AG04450 (cell line): ENCODE results near the gene RFFL. TPM values are rescaled to one million over a fixed set of nuclear protein-coding genes. Genes with fewer than 3 reads are reported as not detected.
"Not testable (repeated sequence)": the region's sequence is repeated elsewhere in the genome, so short reads cannot be mapped to it uniquely, and the experiment has no call there.

Experiments used
- CTCF ChIA-PET: fragments of 300-600, 350-600 bp; formaldehyde crosslinking; extraction: SDS; loops from one replicate; lab custom pipeline; 2022; ENCODE audit warnings: antibody characterized with exemption, inconsistent platforms; lab: Charles Lee
- POLR2A ChIA-PET: fragments of 350-600 bp; formaldehyde crosslinking; extraction: SDS; loops from one replicate; lab custom pipeline; 2021; ENCODE audit warnings: antibody characterized with exemption, inconsistent platforms; lab: Yijun Ruan, JAX
- DNase-seq: peaks from one replicate; pipeline ENCODE4 v3.0.0-alpha.2; 2011; ENCODE audit warnings: low read depth, low spot score
- H3K27ac ChIP-seq: one replicate; pipeline ENCODE4 v1.5.1; 2012; ENCODE audit warnings: low read depth, low read length, control low read depth
- H3K27me3 ChIP-seq: one replicate; pipeline ENCODE4 v1.6.0; 2012; ENCODE audit warnings: low read length; ENCODE audit not compliant: control insufficient read depth, insufficient read depth
- H3K4me3 ChIP-seq: 2 replicates; pipeline ENCODE4 v1.5.1; 2011; ENCODE audit warnings: mild to moderate bottlenecking, low read depth, low read length, control low read depth
- H3K9me3 ChIP-seq: 2 replicates; pipeline ENCODE4 v1.5.1; 2012; ENCODE audit warnings: low read length; ENCODE audit not compliant: control insufficient read depth, insufficient read depth
- polyA plus RNA-seq: library from polyadenylated mRNA; depleted of rRNA; stranded (reverse); fragments of >200 nt; gene quantifications from 2 replicates; pipeline ENCODE4 v1.2.3, GENCODE V29; 2011
- TF ChIP-seq, protein P1 (sequence below): IDR thresholded peaks from 2 replicates; pipeline ENCODE4 v1.5.1; 2011; ENCODE audit warnings: low read depth, low read length, control low read depth, inconsistent platforms

RFFL gene
- polyA plus RNA-seq, 1 experiment, result 11.0 TPM

DNA sequence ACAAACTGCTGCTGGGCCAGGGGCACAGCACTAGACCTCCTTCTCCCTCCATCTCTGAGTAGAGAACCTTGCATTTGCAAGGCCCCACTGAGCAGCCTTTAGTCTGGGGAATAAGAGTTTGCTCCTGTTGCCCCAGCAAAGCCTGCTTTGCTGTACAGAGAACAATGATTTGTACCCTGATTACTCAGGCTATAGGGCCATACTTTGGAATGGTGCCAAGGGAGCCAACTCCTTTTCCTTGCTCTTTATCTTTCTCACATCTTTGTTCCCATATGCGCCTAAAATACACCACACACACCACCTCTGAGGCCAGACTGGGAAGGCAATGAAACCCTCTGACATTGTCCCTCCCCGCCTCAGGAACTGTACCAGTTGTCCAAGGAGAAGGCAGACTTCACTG is 62.0 kb downstream of the RFFL start:
- no peaks in the 10 kb centered on the region for H3K27me3 ChIP-seq
- TF ChIP-seq, protein P1, sequence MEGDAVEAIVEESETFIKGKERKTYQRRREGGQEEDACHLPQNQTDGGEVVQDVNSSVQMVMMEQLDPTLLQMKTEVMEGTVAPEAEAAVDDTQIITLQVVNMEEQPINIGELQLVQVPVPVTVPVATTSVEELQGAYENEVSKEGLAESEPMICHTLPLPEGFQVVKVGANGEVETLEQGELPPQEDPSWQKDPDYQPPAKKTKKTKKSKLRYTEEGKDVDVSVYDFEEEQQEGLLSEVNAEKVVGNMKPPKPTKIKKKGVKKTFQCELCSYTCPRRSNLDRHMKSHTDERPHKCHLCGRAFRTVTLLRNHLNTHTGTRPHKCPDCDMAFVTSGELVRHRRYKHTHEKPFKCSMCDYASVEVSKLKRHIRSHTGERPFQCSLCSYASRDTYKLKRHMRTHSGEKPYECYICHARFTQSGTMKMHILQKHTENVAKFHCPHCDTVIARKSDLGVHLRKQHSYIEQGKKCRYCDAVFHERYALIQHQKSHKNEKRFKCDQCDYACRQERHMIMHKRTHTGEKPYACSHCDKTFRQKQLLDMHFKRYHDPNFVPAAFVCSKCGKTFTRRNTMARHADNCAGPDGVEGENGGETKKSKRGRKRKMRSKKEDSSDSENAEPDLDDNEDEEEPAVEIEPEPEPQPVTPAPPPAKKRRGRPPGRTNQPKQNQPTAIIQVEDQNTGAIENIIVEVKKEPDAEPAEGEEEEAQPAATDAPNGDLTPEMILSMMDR, result no peak
- no peak overlapping the region for H3K4me3 ChIP-seq
- no peak for DNase-seq
- ChIA-PET CTCF (interaction anchor here (1.4 kb wide), 1 partner anchor 88 kb away, joined by 11 read pairs; no protein-coding TSS in a partner anchor), POLR2A (no interaction called here)
- no peak overlapping the region for H3K27ac ChIP-seq
- no peaks in the 10 kb centered on the region for H3K9me3 ChIP-seq

DNA sequence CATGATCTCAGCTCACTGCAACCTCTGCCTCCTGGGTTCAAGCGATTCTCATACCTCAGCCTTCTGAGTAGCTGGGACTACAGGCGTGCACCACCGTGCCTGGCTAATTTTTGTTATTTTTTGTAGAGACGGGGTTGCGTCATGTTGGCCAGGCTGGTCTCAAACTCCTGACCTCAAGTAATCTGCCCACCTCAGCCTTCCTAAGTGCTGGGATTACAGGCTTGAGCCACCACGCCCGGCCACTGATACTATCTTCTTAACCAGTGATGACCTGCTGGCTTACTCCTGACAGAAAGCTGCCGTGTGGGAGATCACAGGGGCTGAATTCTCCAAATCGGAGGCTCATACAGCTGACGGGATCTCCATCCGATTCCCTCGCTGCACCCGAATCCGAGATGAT is 62.5 kb downstream of the RFFL start:
- POLR2A ChIA-PET, H3K4me3 ChIP-seq, H3K27ac ChIP-seq, DNase-seq, H3K27me3 ChIP-seq, H3K9me3 ChIP-seq: not testable (repeated sequence)
- CTCF ChIA-PET, result interaction anchor here (2.8 to 4.7 kb wide), 2 partner anchors 89 to 119 kb away, joined by 19 to 41 read pairs; partner anchors contain the start of genes FNDC8 and RAD51D

DNA sequence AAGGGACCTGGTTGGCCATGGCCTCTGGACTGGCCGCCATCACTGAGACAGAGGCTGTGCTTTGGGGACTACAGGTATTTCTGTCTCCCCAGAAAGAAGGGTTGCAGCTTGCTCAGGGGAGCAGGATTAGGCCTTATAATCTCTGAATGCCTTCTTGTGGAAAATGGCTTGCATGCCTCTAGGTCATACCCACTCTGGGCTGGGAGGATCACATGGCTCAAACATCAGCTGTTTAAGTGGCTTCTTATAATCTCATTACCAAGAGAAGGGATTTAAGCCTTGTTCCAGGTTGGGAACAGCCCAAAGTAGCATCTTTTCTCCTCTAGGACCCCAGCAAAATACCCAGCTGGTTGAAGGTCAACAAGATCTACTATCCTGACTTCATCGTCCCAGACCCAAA is 64.1 kb downstream of the RFFL start:
- ChIA-PET CTCF (interaction anchor here (0.6 to 4.7 kb wide), 5 partner anchors 22 to 125 kb away, joined by 3 to 41 read pairs (median 4); partner anchors contain the start of genes FNDC8 and RAD51D), POLR2A (no interaction called here)
- TF ChIP-seq, protein P1, result no peak
- no peak for DNase-seq
- no peaks in the 10 kb centered on the region for H3K9me3 ChIP-seq
- no peak overlapping the region for H3K27ac ChIP-seq
- H3K4me3 ChIP-seq, result no peak overlapping the region
- no peaks in the 10 kb centered on the region for H3K27me3 ChIP-seq

DNA sequence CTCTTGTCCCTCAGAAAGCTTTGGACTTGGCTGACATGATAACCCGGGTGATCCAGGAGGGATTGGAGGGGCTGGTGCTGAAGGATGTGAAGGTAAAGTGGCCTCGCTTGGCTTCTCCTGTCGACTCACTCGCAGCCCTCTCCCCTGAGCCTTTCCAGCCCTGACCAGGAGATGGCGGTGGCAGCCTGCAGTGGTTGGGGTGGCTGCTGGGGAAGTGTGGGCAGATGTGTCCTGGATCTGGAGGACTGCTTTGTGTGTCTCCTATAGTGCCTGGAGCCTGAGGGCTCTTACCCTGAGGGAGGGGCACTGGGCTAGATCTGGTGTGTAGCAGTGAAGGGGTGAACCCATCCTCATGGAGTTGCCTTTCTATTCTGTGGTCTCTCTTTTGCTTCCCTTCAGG is 65.3 kb downstream of the RFFL start:
- ChIA-PET CTCF (interaction anchor here (0.6 to 4.7 kb wide), 16 partner anchors 14 to 143 kb away, joined by 3 to 41 read pairs (median 4); partner anchors contain the start of genes FNDC8 and RAD51D), POLR2A (no interaction called here)
- DNase-seq, result peak; percentile 51
- Histone ChIP-seq H3K27ac (peak overlapping the region; percentile 63), H3K4me3 (no peak overlapping the region), H3K27me3 (no peaks in the 10 kb centered on the region), H3K9me3 (no peaks in the 10 kb centered on the region)
- TF ChIP-seq, protein P1, result peak; percentile 93

DNA sequence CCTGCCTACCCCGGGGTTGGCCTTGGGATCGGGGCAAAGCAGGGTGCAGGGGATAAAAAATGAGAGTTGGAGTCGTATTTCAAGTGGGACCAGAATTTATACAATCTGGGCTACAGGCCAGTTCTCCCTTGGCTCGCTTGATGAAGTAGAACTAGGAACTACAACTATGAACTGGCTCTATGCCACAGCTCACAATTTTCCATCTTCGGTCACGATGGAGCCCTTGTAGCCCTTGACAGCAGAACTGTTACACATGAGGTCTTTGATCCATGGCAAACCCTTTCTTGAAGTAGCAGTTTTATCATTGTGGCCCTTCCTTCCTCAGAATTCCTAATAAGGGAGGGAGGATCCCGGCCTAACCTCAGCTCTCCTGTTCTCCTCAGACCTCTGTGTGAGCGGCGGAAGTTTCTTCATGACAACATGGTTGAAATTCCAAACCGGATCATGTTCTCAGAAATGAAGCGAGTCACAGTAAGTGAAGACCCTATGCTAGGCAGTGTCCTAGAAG is 66.1 kb downstream of the RFFL start:
- no peaks in the 10 kb centered on the region for H3K9me3 ChIP-seq
- ChIA-PET CTCF (interaction anchor here (0.5 to 4.7 kb wide), 15 partner anchors 14 to 144 kb away, joined by 3 to 41 read pairs (median 3); partner anchors contain the start of genes FNDC8 and RAD51D), POLR2A (interaction anchor here (0.9 to 1.0 kb wide), 2 partner anchors 16 to 119 kb away, joined by 3 to 4 read pairs; no protein-coding TSS in a partner anchor)
- no peak overlapping the region for H3K4me3 ChIP-seq
- H3K27me3 ChIP-seq, result no peaks in the 10 kb centered on the region
- TF ChIP-seq, protein P1, result no peak
- peak overlapping the region; percentile 63 for H3K27ac ChIP-seq
- DNase-seq, result peak; percentile 72
